ENCODE results near the gene CREB5. TPM values are rescaled to one million over a fixed set of nuclear protein-coding genes. Genes with fewer than 3 reads are reported as not detected.

The CREB5 gene
- total RNA-seq, 1 experiment from 2014 or later = 5.2 TPM

DNA sequence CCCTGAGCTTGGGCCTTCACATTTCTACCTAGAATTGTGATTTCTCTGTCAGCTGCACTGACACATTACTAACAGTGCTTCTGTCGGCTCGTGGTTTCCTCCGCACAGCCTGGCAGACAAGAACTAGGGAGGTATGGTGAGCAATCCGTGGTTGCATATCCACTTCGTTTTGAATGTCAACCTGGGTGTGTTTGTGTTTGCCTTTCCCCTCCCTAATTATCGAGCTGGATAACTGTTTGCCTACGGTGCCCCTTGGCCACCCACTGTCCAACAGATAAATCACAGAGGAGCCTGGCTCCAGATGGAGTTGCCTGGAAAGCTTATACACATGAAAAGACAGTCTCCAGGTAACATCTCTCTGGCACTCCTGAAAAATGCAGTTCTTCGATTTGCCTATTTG, 317.0 kb downstream of the CREB5 start:
- H3K4me1 ChIP-seq (ENCODE audit: insufficient read depth, low read length) = peaks cover 60% of the 10 kb centered on the region
- ChIA-PET POLR2A (ENCODE audit: unreplicated experiment) (interaction anchor here (0.6 to 1.2 kb wide), 4 partner anchors 19 to 77 kb away, joined by 3 to 5 read pairs (median 3); no protein-coding TSS in a partner anchor), CTCF (no interaction called here)
- H3K27ac ChIP-seq (ENCODE audit: low read length) = peak overlapping the region; percentile 47
- H3K27me3 ChIP-seq (ENCODE audit: low read length) = no peaks in the 10 kb centered on the region
- no peaks in the 10 kb centered on the region for H4K20me1 ChIP-seq (ENCODE audit: low read length)
- H3F3A ChIP-seq (ENCODE audit: low read length, unreplicated experiment) = no peaks in the 10 kb centered on the region
- BruUV-seq (replicated peaks) = no TSS peak
- peak overlapping the region; percentile 29; the same call in 1 of the 2 replicates for H3K4me3 ChIP-seq (ENCODE audit: low read length)
- DNase-seq (peak; percentile 72), ATAC-seq (peak; percentile 72)
- H3K9me3 ChIP-seq (ENCODE audit: low read length) = no peaks in the 10 kb centered on the region
- peak overlapping the region; percentile 66 for H3K4me2 ChIP-seq (ENCODE audit: low read length)
- intact Hi-C loops (cut with micrococcal nuclease) = loop anchor here (1.0 to 10.0 kb wide), 8 partner anchors 20 to 432 kb away; partner anchors contain the start of gene CREB5
- H3K36me3 ChIP-seq (ENCODE audit: low read depth, low read length) = no peaks in the 10 kb centered on the region
- peak overlapping the region; percentile 25; the same call in 1 of the 2 replicates for H2AFZ ChIP-seq (ENCODE audit: low read length)
- TF ChIP-seq EZH2phosphoT487 (IDR thresholded peaks at IDR 0.05; ENCODE audit: borderline replicate concordance, low read length) (no peak), EZH2 (IDR thresholded peaks at IDR 0.05; ENCODE audit: low read length, unreplicated experiment) (no peak)
- TF ChIP-seq, protein P1, sequence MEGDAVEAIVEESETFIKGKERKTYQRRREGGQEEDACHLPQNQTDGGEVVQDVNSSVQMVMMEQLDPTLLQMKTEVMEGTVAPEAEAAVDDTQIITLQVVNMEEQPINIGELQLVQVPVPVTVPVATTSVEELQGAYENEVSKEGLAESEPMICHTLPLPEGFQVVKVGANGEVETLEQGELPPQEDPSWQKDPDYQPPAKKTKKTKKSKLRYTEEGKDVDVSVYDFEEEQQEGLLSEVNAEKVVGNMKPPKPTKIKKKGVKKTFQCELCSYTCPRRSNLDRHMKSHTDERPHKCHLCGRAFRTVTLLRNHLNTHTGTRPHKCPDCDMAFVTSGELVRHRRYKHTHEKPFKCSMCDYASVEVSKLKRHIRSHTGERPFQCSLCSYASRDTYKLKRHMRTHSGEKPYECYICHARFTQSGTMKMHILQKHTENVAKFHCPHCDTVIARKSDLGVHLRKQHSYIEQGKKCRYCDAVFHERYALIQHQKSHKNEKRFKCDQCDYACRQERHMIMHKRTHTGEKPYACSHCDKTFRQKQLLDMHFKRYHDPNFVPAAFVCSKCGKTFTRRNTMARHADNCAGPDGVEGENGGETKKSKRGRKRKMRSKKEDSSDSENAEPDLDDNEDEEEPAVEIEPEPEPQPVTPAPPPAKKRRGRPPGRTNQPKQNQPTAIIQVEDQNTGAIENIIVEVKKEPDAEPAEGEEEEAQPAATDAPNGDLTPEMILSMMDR (conservative IDR thresholded peaks at IDR 0.05; ENCODE audit: low read depth, low read length) = no peak
- no peaks in the 10 kb centered on the region for H3K79me2 ChIP-seq (ENCODE audit: low read length)
- no peak overlapping the region for H3K9ac ChIP-seq (ENCODE audit: low read length)
- H3K9me2 ChIP-seq (replicated peaks; ENCODE audit: low read length) = no peaks in the 10 kb centered on the region

DNA sequence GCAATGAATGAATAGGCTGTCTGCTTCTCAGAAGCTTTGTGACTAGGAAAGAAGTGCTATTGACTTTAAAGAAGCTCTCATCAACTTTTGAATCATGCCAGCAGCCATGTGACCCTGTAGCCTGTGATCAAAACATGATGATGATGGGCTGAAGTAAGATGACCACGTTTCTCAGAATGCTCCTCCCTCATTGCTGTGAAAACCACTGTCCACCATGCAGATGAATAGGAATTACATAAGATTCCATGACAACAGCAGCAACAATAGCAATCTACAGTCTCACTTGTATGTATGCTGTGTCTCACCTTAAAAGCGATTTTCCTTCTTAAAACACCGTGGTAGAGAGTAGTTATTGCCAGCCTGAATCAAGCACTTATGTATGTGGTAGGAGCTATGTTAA, 317.4 kb downstream of the CREB5 start:
- ChIA-PET CTCF (no interaction called here), POLR2A (ENCODE audit: unreplicated experiment) (interaction anchor here (0.8 to 1.2 kb wide), 3 partner anchors 19 to 77 kb away, joined by 3 to 5 read pairs (median 3); no protein-coding TSS in a partner anchor)
- intact Hi-C loops (cut with micrococcal nuclease) = loop anchor here (1.0 to 10.0 kb wide), 8 partner anchors 20 to 432 kb away; partner anchors contain the start of gene CREB5
- Histone ChIP-seq H3K9me2 (replicated peaks; ENCODE audit: low read length) (no peaks in the 10 kb centered on the region), H3K9me3 (ENCODE audit: low read length) (no peaks in the 10 kb centered on the region), H4K20me1 (ENCODE audit: low read length) (no peaks in the 10 kb centered on the region), H3F3A (ENCODE audit: low read length, unreplicated experiment) (no peaks in the 10 kb centered on the region), H3K27me3 (ENCODE audit: low read length) (no peaks in the 10 kb centered on the region), H3K4me2 (ENCODE audit: low read length) (peak overlapping the region; percentile 66), H3K36me3 (ENCODE audit: low read depth, low read length) (no peaks in the 10 kb centered on the region), H3K9ac (ENCODE audit: low read length) (no peak overlapping the region), H3K79me2 (ENCODE audit: low read length) (no peaks in the 10 kb centered on the region), H3K4me1 (ENCODE audit: insufficient read depth, low read length) (peaks cover 57% of the 10 kb centered on the region), H3K27ac (ENCODE audit: low read length) (peak overlapping the region; percentile 47), H2AFZ (ENCODE audit: low read length) (no peak overlapping the region; the same call in 1 of the 2 replicates), H3K4me3 (ENCODE audit: low read length) (no peak overlapping the region; the same call in 1 of the 2 replicates)
- DNase-seq (no peak), ATAC-seq (no peak)
- TF ChIP-seq, protein P1 (conservative IDR thresholded peaks at IDR 0.05; ENCODE audit: low read depth, low read length) = no peak
- no peak for TF ChIP-seq EZH2phosphoT487 (IDR thresholded peaks at IDR 0.05; ENCODE audit: borderline replicate concordance, low read length)
- no TSS peak for BruUV-seq (replicated peaks)

DNA sequence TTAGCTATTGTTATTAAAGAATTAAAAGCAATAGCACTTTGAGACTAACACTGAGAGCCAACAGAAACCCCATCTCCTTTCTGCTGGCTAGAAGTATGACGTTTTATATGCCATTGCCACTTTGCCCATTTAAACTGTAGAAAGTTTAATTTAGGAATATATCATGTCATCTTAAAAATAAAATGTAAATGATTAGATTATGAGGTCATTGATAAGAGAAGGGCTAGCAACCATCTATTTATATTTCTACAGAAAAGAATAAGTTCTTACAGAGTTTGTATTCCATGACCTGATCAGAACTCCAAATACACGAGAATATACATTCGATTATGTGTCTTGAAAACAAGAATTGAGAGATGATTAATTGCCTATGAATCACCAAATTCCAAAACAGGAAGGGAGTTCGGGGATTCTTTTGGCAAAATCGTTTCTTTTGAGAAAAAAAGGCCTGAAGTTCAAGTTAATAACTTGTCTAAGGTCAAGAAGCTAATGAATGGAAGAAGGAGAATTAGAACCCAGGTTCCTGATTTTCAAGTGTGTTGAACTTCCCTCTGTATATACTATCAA, 318.9 kb downstream of the CREB5 start:
- no peak for TF ChIP-seq EZH2phosphoT487 (IDR thresholded peaks at IDR 0.05; ENCODE audit: borderline replicate concordance, low read length)
- TF ChIP-seq, protein P1 (conservative IDR thresholded peaks at IDR 0.05; ENCODE audit: low read depth, low read length) = no peak
- TF ChIP-seq EZH2 (IDR thresholded peaks at IDR 0.05; ENCODE audit: low read length, unreplicated experiment) = no peak
- no peaks in the 10 kb centered on the region for H3K36me3 ChIP-seq (ENCODE audit: low read depth, low read length)
- CTCF ChIA-PET = no interaction called here
- intact Hi-C loops (cut with micrococcal nuclease) = no loop called here
- H3K9ac ChIP-seq (ENCODE audit: low read length) = no peak overlapping the region
- no peak overlapping the region for H2AFZ ChIP-seq (ENCODE audit: low read length)
- peaks cover 43% of the 10 kb centered on the region for H3K4me1 ChIP-seq (ENCODE audit: insufficient read depth, low read length)
- no peaks in the 10 kb centered on the region for H3K9me3 ChIP-seq (ENCODE audit: low read length)
- no peaks in the 10 kb centered on the region for H4K20me1 ChIP-seq (ENCODE audit: low read length)
- H3F3A ChIP-seq (ENCODE audit: low read length, unreplicated experiment) = no peaks in the 10 kb centered on the region
- DNase-seq (no peak), ATAC-seq (no peak)
- no peak overlapping the region for H3K27ac ChIP-seq (ENCODE audit: low read length)
- H3K4me2 ChIP-seq (ENCODE audit: low read length) = no peak overlapping the region
- BruUV-seq (replicated peaks) = no TSS peak
- no peaks in the 10 kb centered on the region for H3K27me3 ChIP-seq (ENCODE audit: low read length)
- no peaks in the 10 kb centered on the region for H3K9me2 ChIP-seq (replicated peaks; ENCODE audit: low read length)
- POLR2A ChIA-PET (ENCODE audit: unreplicated experiment) = interaction anchor here (0.7 kb wide), 1 partner anchor 76 kb away, joined by 3 read pairs; no protein-coding TSS in a partner anchor
- no peaks in the 10 kb centered on the region for H3K79me2 ChIP-seq (ENCODE audit: low read length)
- no peak overlapping the region for H3K4me3 ChIP-seq (ENCODE audit: low read length)

Measured in PC-3 (cell line).